IMR-90 (cell line): ENCODE measurements around the gene TMEM143. TPM values are rescaled to one million over a fixed set of nuclear protein-coding genes. Genes with fewer than 3 reads are reported as not detected.

Experiments
- ATAC-seq: fragments of 200-7000 bp; cut with Tn5 transposase; 2 replicates; pipeline ENCODE4 v1.9.1; 2020; ENCODE audit warnings: low read depth, mild to moderate bottlenecking, moderate library complexity
- BruUV-seq: library from RNA; stranded (reverse); fragments of 400-500 nt; replicated peaks from 2 replicates; lab custom pipeline; 2021; lab: Mats Ljungman, UMichigan
- CTCF ChIA-PET: fragments of 300-600 bp; formaldehyde crosslinking; extraction: SDS; loops from one replicate; lab custom pipeline; 2021; ENCODE audit warnings: antibody characterized with exemption; lab: Yijun Ruan, JAX
- POLR2A ChIA-PET: fragments of 300-600 bp; sonication (Branson Sonifier 250); formaldehyde crosslinking; loops from one replicate; lab custom pipeline; 2022; ENCODE audit warnings: antibody characterized with exemption; ENCODE audit not compliant: unreplicated experiment; lab: Charles Lee
- DNase-seq: peaks from one replicate; pipeline ENCODE4 v3.0.0; 2013
- H2AFZ ChIP-seq: replicated peaks from 2 replicates; pipeline ENCODE3; 2013; ENCODE audit warnings: low read length, mild to moderate bottlenecking; ENCODE audit not compliant: poor library complexity
- H2AK5ac ChIP-seq: 2 replicates; pipeline ENCODE4 v1.6.1; 2013; ENCODE audit warnings: low read depth, low read length, inconsistent platforms
- H2AK9ac ChIP-seq: replicated peaks from 2 replicates; pipeline ENCODE3; 2013; ENCODE audit warnings: mild to moderate bottlenecking, low read depth, low read length, moderate library complexity; ENCODE audit not compliant: poor library complexity
- H2BK120ac ChIP-seq: 2 replicates; pipeline ENCODE4 v1.6.1; 2013; ENCODE audit warnings: low read depth, low read length, inconsistent platforms
- H2BK15ac ChIP-seq: 3 replicates; pipeline ENCODE4 v1.6.1; 2013; ENCODE audit warnings: low read depth, low read length, inconsistent platforms
- H2BK20ac ChIP-seq: 2 replicates; pipeline ENCODE4 v1.6.1; 2013; ENCODE audit warnings: low read depth, mild to moderate bottlenecking, inconsistent platforms, low read length, moderate library complexity
- H2BK5ac ChIP-seq: 2 replicates; pipeline ENCODE4 v1.6.1; 2013; ENCODE audit warnings: mild to moderate bottlenecking, low read depth, low read length, inconsistent platforms; ENCODE audit not compliant: poor library complexity, severe bottlenecking
- H3K14ac ChIP-seq: replicated peaks from 2 replicates; pipeline ENCODE4 v1.6.1; 2013; ENCODE audit warnings: low read depth, low read length, inconsistent platforms
- H3K18ac ChIP-seq: 2 replicates; pipeline ENCODE4 v1.6.1; 2013; ENCODE audit warnings: low read depth, low read length, control low read depth
- H3K23ac ChIP-seq: 2 replicates; pipeline ENCODE4 v1.6.1; 2013; ENCODE audit warnings: low read depth, low read length, inconsistent platforms
- H3K27ac ChIP-seq: 2 replicates; pipeline ENCODE4 v1.5.1; 2013; ENCODE audit warnings: mild to moderate bottlenecking, control low read depth, low read length; ENCODE audit not compliant: insufficient read depth
- H3K27me3 ChIP-seq: 2 replicates; pipeline ENCODE4 v1.6.1; 2013; ENCODE audit warnings: low read length; ENCODE audit not compliant: control insufficient read depth, insufficient read depth
- H3K36me3 ChIP-seq: 2 replicates; pipeline ENCODE4 v1.6.1; 2013; ENCODE audit warnings: low read length, mixed read lengths; ENCODE audit not compliant: control insufficient read depth, insufficient read depth
- H3K4ac ChIP-seq: 2 replicates; pipeline ENCODE4 v1.6.1; 2013; ENCODE audit warnings: low read depth, low read length, inconsistent platforms
- H3K4me1 ChIP-seq: 2 replicates; pipeline ENCODE4 v1.6.1; 2013; ENCODE audit warnings: low read length, mixed read lengths; ENCODE audit not compliant: control insufficient read depth, insufficient read depth
- H3K4me2 ChIP-seq: 2 replicates; pipeline ENCODE4 v1.6.1; 2013; ENCODE audit warnings: low read depth, mild to moderate bottlenecking, control low read depth, low read length, moderate library complexity
- H3K4me3 ChIP-seq: 2 replicates; pipeline ENCODE4 v1.5.1; 2013; ENCODE audit warnings: low read depth, mild to moderate bottlenecking, control low read depth, low read length, moderate library complexity; ENCODE audit not compliant: insufficient read depth
- H3K56ac ChIP-seq: 2 replicates; pipeline ENCODE4 v1.6.1; 2013; ENCODE audit warnings: low read length, inconsistent platforms; ENCODE audit not compliant: insufficient read depth; ENCODE audit errors: extremely low read depth
- H3K79me1 ChIP-seq, 2 experiments: 2 replicates each; pipeline ENCODE4 v1.6.1; 2013; ENCODE audit warnings: low read length in 2 of 2, inconsistent platforms in 1 of 2, low read depth in 1 of 2
- H3K9ac ChIP-seq: 2 replicates; pipeline ENCODE4 v1.6.1; 2013; ENCODE audit warnings: low read depth, low read length, control low read depth
- H3K9me1 ChIP-seq: 2 replicates; pipeline ENCODE4 v1.6.1; 2013; ENCODE audit warnings: low read length, inconsistent platforms; ENCODE audit not compliant: insufficient read depth
- H3K9me3 ChIP-seq: 2 replicates; pipeline ENCODE4 v1.6.1; 2013; ENCODE audit warnings: low read length; ENCODE audit not compliant: control insufficient read depth, insufficient read depth
- H4K20me1 ChIP-seq: 2 replicates; pipeline ENCODE4 v1.6.1; 2013; ENCODE audit warnings: low read length, inconsistent platforms; ENCODE audit not compliant: insufficient read depth
- H4K5ac ChIP-seq: 2 replicates; pipeline ENCODE4 v1.6.1; 2013; ENCODE audit warnings: mild to moderate bottlenecking, low read depth, low read length, control low read depth
- H4K8ac ChIP-seq, 2 experiments: 2 replicates each; pipeline ENCODE4 v1.6.1; 2013; ENCODE audit warnings: low read depth in 2 of 2, low read length in 2 of 2, control low read depth in 1 of 2, inconsistent platforms in 1 of 2
- H4K91ac ChIP-seq: 2 replicates; pipeline ENCODE4 v1.6.1; 2013; ENCODE audit warnings: low read depth, low read length, inconsistent platforms; ENCODE audit not compliant: insufficient read depth
- BHLHE40 ChIP-seq: fragments of 150-350 bp; IDR thresholded peaks from 2 replicates; pipeline ENCODE4 v1.6.1; 2016; ENCODE audit warnings: mild to moderate bottlenecking, low read depth, low read length
- CEBPB ChIP-seq: IDR thresholded peaks from 2 replicates; pipeline ENCODE4 v1.6.1; 2012; ENCODE audit warnings: low read depth, low read length, improper control_type of control experiment
- CHD1 ChIP-seq: IDR thresholded peaks from 2 replicates; pipeline ENCODE4 v1.6.1; 2012; ENCODE audit warnings: low read depth, low read length, improper control_type of control experiment
- FOS ChIP-seq: fragments of 150-350 bp; IDR thresholded peaks from 2 replicates; pipeline ENCODE4 v1.6.1; 2016; ENCODE audit warnings: low read depth, low read length
- MAFK ChIP-seq: IDR thresholded peaks from 2 replicates; pipeline ENCODE4 v1.6.1; 2012; ENCODE audit warnings: low read depth, low read length, improper control_type of control experiment
- MAZ ChIP-seq: IDR thresholded peaks from 2 replicates; pipeline ENCODE4 v1.6.1; 2012; ENCODE audit warnings: low read depth, mild to moderate bottlenecking, low read length, improper control_type of control experiment, moderate library complexity, borderline replicate concordance
- NFE2L2 ChIP-seq: fragments of 150-350 bp; IDR thresholded peaks from 2 replicates; pipeline ENCODE4 v1.6.1; 2016; ENCODE audit warnings: low read depth, mild to moderate bottlenecking, low read length
- POLR2A ChIP-seq: IDR thresholded peaks from 2 replicates; pipeline ENCODE4 v1.6.1; 2012; ENCODE audit warnings: mild to moderate bottlenecking, low read depth, low read length
- RAD21 ChIP-seq: IDR thresholded peaks from 2 replicates; pipeline ENCODE4 v1.6.1; 2012; ENCODE audit warnings: low read length, improper control_type of control experiment
- RCOR1 ChIP-seq: IDR thresholded peaks from 2 replicates; pipeline ENCODE4 v1.6.1; 2012; ENCODE audit warnings: mild to moderate bottlenecking, low read length, improper control_type of control experiment; ENCODE audit not compliant: insufficient replicate concordance
- RFX5 ChIP-seq: IDR thresholded peaks from 2 replicates; pipeline ENCODE4 v1.8.0; 2012; ENCODE audit warnings: low read depth, mild to moderate bottlenecking, low read length, moderate library complexity
- SMC3 ChIP-seq: fragments of 150-350 bp; IDR thresholded peaks from 2 replicates; pipeline ENCODE4 v1.6.1; 2016; ENCODE audit warnings: low read depth, mild to moderate bottlenecking, antibody characterized with exemption, low read length, moderate library complexity
- WGBS, 2 experiments: methylation state at CpG; one replicate each; pipeline versions ENCODE4 v1.1.5 to v1.1.7; 2013; ENCODE audit warnings: missing lambda C conversion rate in 2 of 2; ENCODE audit not compliant: insufficient read length in 1 of 2; ENCODE audit errors: extremely low coverage in 2 of 2; 5-methylcytosine and 5-hydroxymethylcytosine counted together
- dilution Hi-C: fragments of 300-500 bp; cut with HindIII; formaldehyde crosslinking; loops from one replicate; pipeline ENCODE4 v1.14.3; 2018; ENCODE audit warnings: low sequenced_read_pairs; ENCODE audit not compliant: unreplicated experiment
- in situ Hi-C: fragments of 300-500 bp; cut with MboI; formaldehyde crosslinking; loops from 3 replicates; pipeline ENCODE4 v1.14.3; 2019; ENCODE audit warnings: low sequenced_read_pairs, inconsistent platforms, mixed read lengths
- intact Hi-C: fragments of 100-400 bp; cut with micrococcal nuclease; formaldehyde crosslinking; loops from 2 replicates; pipeline ENCODE4 v1.10.0; 2022
- polyA plus RNA-seq, 3 experiments: library from polyadenylated mRNA; depleted of rRNA; stranded (reverse); fragments of >200 nt; gene quantifications; 2 replicates each; pipeline ENCODE4 v1.2.3, GENCODE V29; 2012; ENCODE audit warnings: low replicate concordance in 1 of 3
- total RNA-seq: library from RNA; depleted of rRNA; stranded (reverse); fragments of >200 nt; gene quantifications from 2 replicates; pipeline ENCODE4 v1.2.3, GENCODE V29; 2012
- TF ChIP-seq, protein P1 (sequence below): conservative IDR thresholded peaks from 2 replicates; pipeline ENCODE4 v1.5.1; 2012; ENCODE audit warnings: mild to moderate bottlenecking, low read depth, low read length, improper control_type of control experiment
- TF ChIP-seq, protein P2 (sequence below): fragments of 150-350 bp; IDR thresholded peaks from 2 replicates; pipeline ENCODE4 v1.6.1; 2016; ENCODE audit warnings: low read depth, mild to moderate bottlenecking, low read length, moderate library complexity, borderline replicate concordance
- TF ChIP-seq, protein P3 (sequence below): fragments of 150-350 bp; IDR thresholded peaks from 2 replicates; pipeline ENCODE4 v1.6.1; 2017; ENCODE audit warnings: mild to moderate bottlenecking, antibody characterized with exemption, low read length, low read depth

The TMEM143 gene
- total and polyA plus RNA-seq, 2 of the 4 experiments (the other 2 are of a cell fraction) = 1.3 to 7.6 TPM

DNA sequence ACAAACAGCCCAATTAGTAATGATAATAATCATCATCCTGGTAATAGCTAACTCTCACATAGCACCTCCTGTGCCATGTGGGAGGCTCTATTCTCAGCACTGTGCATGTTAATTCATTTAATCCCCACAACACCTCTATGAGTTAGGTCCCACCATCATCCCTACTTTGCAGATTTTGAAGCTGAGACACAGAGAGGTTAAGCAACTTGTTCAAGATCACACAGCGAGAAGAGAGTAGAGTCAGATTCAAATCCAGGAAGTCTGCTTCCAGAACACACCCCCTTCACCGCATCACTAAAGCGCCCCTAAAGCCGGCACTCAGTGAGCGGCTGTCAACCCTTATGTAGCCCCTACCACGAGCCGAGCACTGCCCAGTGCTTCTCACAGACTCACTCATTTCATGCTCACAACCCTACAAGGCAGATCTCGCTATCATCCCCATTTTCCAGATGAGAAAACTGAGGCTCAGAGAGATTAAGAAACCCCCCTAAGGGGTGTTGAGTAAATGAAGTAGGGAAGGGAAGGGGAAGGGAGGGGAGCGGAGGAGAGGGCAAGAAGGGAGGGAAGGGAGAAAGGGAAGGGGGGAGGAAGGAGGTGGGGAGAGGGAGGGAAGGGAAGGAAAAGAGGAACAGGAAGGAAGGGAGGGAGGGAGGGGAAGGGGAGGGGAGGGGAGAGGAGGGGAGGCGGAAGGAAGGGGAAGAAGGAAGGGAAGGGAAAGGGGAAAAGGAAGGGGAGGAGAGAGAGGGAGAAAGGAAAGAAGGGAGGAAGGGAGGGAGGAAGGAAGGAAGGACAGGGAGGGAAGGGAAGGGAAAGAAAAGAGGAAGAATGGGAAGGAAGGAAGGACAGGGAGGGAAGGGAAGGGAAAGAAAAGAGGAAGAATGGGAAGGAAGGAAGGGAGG, 22.0 kb downstream of the TMEM143 start:
- Histone ChIP-seq H4K91ac (no peak overlapping the region), H3K27ac (no peak overlapping the region), H3K79me1 (no peaks in the 10 kb centered on the region), H3K27me3 (no peaks in the 10 kb centered on the region), H4K20me1 (no peaks in the 10 kb centered on the region), H3K4me2 (no peak overlapping the region), H3K9ac (no peak overlapping the region), H4K5ac (no peak overlapping the region), H2BK15ac (no peak overlapping the region), H3K56ac (no peak overlapping the region), H3K4me1 (no peaks in the 10 kb centered on the region), H3K23ac (no peak overlapping the region), H3K4me3 (no peak overlapping the region), H2AK5ac (no peak overlapping the region), H2AK9ac (no peak overlapping the region), H4K8ac (no peak overlapping the region), H3K18ac (no peak overlapping the region), H3K9me3 (no peaks in the 10 kb centered on the region), H3K9me1 (peaks cover 6% of the 10 kb centered on the region; the same call in 1 of the 2 replicates), H2BK120ac (no peak overlapping the region), H3K14ac (no peak overlapping the region), H3K4ac (no peak overlapping the region), H2BK20ac (no peak overlapping the region), H3K36me3 (no peaks in the 10 kb centered on the region), H2BK5ac (no peak overlapping the region), H2AFZ (no peak overlapping the region)
- ChIA-PET CTCF (interaction anchor here (0.5 kb wide), 1 partner anchor 8 kb away, joined by 3 read pairs; no protein-coding TSS in a partner anchor), POLR2A (no interaction called here)
- no peak for DNase-seq
- in situ Hi-C loops = no loop called here
- dilution Hi-C loops = no loop called here
- no peak for ATAC-seq
- BruUV-seq = no TSS peak
- intact Hi-C loops = no loop called here
- WGBS, 2 experiments = 86% methylated on average over 3 of the region's 10 CpGs; no CpG with 5 or more reads in 1 of the 2 experiments
- TF ChIP-seq RCOR1 (no peak), POLR2A (no peak), MAFK (no peak), RAD21 (no peak), FOS (no peak), BHLHE40 (no peak), RFX5 (no peak), MAZ (no peak), CHD1 (no peak), NFE2L2 (no peak), CEBPB (no peak), SMC3 (no peak)
- TF ChIP-seq, protein P1, sequence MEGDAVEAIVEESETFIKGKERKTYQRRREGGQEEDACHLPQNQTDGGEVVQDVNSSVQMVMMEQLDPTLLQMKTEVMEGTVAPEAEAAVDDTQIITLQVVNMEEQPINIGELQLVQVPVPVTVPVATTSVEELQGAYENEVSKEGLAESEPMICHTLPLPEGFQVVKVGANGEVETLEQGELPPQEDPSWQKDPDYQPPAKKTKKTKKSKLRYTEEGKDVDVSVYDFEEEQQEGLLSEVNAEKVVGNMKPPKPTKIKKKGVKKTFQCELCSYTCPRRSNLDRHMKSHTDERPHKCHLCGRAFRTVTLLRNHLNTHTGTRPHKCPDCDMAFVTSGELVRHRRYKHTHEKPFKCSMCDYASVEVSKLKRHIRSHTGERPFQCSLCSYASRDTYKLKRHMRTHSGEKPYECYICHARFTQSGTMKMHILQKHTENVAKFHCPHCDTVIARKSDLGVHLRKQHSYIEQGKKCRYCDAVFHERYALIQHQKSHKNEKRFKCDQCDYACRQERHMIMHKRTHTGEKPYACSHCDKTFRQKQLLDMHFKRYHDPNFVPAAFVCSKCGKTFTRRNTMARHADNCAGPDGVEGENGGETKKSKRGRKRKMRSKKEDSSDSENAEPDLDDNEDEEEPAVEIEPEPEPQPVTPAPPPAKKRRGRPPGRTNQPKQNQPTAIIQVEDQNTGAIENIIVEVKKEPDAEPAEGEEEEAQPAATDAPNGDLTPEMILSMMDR = no peak
- TF ChIP-seq, protein P2, sequence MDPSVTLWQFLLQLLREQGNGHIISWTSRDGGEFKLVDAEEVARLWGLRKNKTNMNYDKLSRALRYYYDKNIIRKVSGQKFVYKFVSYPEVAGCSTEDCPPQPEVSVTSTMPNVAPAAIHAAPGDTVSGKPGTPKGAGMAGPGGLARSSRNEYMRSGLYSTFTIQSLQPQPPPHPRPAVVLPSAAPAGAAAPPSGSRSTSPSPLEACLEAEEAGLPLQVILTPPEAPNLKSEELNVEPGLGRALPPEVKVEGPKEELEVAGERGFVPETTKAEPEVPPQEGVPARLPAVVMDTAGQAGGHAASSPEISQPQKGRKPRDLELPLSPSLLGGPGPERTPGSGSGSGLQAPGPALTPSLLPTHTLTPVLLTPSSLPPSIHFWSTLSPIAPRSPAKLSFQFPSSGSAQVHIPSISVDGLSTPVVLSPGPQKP = no peak
- TF ChIP-seq, protein P3, sequence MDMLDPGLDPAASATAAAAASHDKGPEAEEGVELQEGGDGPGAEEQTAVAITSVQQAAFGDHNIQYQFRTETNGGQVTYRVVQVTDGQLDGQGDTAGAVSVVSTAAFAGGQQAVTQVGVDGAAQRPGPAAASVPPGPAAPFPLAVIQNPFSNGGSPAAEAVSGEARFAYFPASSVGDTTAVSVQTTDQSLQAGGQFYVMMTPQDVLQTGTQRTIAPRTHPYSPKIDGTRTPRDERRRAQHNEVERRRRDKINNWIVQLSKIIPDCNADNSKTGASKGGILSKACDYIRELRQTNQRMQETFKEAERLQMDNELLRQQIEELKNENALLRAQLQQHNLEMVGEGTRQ = no peak
